GM18508 (cell line): Measurements from ENCODE around the gene KLC3.
"Not testable (repeated sequence)": the region's sequence is repeated elsewhere in the genome, so short reads cannot be mapped to it uniquely, and the experiment has no call there.

Experiments
- ATAC-seq: cut with Tn5 transposase; IDR thresholded peaks from one replicate; pipeline ENCODE4 v1.9.1; 2021; ENCODE audit warnings: moderate number of reproducible peaks; ENCODE audit not compliant: insufficient read depth, unreplicated experiment

The KLC3 gene

GRCh38 chr19:45314708-45315245 lies 25.8 kb upstream of the KLC3 start:
- ATAC-seq, result no peak

DNA sequence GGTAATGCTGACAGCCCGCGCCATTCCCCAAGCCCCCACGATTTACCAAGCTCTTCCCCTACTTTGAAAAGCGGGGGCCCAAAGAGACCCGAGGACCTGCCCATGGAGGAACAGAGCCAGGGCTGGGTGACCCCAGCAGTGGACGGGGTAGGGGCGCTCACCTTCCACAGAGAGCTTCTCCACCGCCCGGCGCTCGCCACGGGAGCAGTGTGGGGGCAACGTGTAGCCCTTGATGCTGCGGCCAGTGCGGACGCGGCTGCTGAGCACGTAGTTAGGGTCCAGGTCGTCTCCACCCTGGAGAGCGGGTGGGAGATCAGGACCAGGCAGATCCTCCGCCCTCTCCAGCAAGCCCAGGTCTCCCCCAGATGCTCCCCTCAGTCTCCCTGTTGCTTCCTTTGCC lies 25.2 kb upstream of the KLC3 start:
- no peak for ATAC-seq

- ATAC-seq, result no peak
These were observed 19.4 kb upstream of the KLC3 start for GRCh38 chr19:45320997-45321775.

DNA sequence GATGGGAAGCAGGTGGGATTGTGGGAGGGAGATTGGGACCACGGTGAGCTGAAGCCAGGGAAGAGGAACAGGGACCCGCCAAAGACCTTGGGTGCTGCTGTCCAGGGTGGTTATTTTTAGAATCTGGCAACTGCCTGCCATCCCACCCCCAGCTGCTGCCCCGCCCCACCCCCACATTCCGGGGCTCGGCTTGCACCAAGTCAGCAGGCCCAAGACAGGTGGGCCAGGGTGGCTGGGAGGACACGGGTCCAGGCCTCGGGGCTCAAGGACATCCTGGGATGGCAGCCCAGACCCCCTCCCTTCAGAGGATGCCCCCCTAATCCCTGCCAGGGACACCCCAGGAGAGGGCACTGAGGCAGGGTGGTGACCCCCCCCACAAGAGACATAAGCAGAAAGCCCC lies 18.7 kb upstream of the KLC3 start:
- ATAC-seq, result no peak

GRCh38 chr19:45322311-45322710 lies 18.2 kb upstream of the KLC3 start:
- no peak for ATAC-seq

DNA sequence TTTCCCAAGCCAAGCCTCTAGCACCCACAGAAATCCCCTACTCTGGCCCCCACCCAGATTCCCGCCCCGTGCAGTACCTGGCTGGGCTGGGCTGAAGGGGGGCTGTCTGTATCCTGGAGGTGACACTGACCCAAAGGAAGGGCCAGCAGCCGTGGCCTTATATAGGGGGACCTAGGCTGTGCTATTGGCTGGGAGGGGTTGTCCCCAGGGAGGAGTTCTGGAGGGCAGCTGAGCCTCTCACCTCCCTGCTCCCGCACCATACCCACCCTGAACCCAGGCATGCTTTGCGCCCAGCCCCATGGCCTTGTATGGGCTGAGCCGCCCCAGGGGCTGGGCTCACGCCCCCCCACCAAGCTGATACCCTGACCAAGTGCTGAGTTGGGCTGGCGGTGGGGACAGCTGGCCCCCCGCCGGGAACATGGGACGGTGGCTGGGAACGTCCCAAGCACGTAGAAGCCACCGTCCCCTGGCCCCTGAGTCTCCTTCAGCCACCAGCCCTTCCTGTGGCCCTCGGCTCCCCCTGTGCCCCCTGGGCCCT lies 17.7 kb upstream of the KLC3 start, which contains the start of gene CKM:
TSS of gene CKM (minus strand) at position 132 of the 538 bp plus-strand sequence. CDS start 3,162 bp downstream, outside the sequence.
- no peak for ATAC-seq

DNA sequence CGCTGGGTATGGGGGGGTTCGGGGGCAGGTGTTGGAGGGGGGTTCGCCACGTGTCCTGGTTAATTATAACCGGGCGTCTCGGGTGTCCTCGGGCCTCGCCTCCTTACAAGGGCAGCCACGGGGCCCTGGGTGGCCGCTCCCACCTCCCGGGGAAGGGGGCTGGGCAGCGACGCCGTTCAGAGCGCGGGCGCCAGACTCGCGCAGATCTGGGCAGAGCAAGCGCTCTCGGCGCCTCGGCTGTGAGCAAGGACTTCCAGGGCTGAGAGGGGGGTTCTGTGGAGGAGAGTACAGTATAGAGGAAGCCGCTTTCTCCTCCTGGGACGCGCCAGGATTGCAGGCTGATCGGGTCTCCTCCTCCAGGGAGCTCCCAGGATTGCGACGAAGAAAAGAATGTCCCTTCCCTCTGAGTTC lies 16.9 kb upstream of the KLC3 start:
- no peak for ATAC-seq

DNA sequence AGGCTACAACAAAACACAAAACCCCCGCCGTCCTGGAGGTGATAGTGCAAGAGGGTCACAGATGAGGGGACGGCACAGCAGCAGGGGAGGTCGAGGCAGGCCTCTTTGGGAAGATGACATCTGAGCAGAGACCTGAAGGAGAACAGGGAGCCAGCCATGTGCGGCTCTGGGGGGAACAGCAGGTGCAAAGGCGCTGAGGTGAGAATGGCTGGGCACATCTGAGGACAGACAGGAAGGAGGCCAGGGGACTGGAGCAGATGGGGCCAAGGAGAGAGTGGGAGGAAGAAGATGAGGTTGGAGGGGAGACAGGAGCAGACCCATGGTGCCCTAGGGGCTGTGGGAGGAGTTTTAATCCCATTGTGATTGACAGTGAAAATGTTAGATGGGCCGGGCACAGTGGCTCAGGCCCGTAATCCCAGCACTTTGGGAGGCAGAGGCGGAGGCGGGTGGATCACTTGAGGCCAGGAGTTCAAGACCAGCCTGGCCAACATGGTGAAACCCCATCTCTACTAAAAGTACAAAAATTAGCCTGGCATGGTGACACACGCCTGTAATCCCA lies 16.1 kb upstream of the KLC3 start:
- no peak for ATAC-seq

GRCh38 chr19:45327404-45328143 lies 13.0 kb upstream of the KLC3 start:
- no peak for ATAC-seq

- ATAC-seq, result no peak
These were observed 9.1 kb upstream of the KLC3 start for GRCh38 chr19:45331411-45331810.

DNA sequence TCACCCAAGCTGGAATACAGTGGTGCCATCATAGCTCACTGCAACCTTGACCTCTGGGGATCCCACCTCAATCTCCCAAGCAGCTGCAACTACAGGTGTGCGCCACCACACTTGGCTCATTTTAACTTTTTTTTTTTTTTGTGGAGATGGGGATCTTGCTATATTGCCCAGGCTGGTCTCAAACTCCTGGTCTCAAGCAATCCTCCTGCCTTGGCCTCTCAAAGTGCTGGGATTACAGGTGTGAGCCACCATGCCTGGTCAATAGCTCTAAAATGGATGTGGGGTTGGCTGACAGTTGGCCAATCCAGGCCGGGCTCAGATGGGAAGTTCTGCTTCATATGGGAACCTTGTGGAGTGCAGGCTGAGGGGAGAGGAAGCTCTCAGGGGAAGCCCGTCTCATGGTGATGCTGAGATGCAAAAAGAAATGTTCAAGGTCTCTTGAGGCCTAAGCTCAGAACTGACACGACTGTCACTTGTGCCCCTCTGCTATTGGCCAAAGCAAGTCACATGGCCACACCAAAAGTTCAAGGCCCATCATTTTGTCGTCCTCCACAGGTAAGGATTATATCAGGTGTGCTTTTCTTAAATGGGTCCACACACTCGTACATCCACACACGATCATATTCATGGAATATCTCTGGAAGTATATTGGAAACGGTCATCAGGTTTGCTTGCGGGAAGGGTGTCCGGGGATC lies 6.8 kb upstream of the KLC3 start:
- no peak for ATAC-seq

- not testable (repeated sequence) for ATAC-seq
These were observed 5.7 kb upstream of the KLC3 start for GRCh38 chr19:45334881-45335280.

GRCh38 chr19:45336696-45337251 lies 3.8 kb upstream of the KLC3 start:
- no peak for ATAC-seq

- no peak for ATAC-seq
These were observed 921 bp upstream of the KLC3 start for GRCh38 chr19:45339629-45340028.

- no peak for ATAC-seq
These were observed 426 bp downstream of the KLC3 start for GRCh38 chr19:45340899-45341453.

DNA sequence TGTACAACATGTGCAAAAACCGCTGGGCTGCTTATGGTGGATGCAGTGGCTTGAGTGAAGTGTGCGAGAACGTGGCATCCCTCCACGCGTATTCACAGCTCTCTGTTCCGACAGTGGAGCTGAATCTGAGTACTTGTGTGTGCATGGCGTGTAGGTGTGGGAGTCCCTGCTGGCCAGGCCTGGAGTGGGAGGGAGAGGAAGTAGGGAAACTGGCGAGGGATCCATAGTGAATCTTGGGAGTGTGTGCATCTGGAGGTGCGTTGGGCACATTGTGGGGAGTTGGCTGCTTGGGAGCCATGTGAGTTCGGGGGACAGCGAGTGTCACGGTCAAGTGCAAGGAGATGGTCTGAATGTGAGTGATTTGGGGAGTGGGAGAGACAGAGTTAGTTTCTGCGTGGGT lies 2.4 kb downstream of the KLC3 start:
- ATAC-seq, result no peak

DNA sequence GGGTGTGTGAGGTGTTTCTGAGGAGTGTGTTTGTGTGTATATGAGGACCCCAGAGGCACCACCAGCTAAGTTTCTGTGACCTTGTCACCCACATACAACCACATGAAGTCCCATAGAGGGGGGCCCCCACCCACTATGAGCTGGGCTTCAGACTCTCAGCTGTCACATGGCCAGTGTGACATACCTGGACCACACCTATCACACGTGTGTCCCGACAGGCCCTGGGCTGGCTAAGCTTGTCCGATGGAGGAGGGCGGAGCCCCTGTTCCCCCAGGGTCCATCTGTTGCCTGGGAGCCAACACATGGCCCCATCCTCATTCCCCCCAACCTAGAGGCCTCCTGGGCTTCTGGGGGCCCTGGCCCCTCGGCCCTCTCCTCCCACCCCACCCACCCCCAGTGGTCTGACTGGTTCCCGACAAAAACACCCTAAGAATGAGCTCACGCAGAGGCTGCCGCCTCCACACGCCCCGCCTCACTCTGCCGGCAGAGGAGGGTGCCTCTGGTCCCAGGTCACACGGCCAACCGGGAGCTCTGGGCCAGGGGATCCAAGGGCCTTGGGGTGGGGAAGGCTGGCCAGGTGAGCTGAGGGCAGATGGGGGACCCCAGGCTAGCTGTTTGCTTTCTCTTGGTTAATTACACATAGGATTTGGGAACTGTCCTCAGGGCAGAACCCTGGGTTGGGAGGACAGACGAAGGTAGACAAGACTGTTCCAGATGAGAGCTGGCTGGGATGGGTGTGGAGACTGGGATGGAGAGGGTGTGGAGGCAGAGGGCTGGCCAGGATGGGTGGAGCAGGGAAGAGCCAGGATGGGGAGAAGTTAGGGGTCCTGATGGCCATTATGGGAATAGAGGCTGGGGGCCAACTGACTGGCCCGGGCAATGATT lies 4.3 kb downstream of the KLC3 start:
- ATAC-seq, result no peak

DNA sequence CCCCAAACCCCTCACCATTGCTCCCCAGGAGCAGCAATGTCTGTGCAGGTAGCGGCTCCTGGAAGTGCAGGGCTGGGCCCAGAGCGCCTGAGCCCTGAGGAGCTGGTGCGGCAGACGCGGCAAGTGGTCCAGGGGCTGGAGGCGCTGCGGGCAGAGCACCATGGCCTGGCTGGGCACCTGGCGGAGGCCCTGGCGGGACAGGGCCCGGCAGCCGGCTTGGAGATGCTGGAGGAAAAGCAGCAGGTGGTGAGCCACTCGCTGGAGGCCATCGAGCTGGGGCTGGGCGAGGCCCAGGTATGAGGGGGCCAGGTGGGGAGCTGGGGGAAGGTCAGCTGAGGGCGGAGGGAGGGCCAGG lies 4.9 kb downstream of the KLC3 start:
- ATAC-seq, result no peak

DNA sequence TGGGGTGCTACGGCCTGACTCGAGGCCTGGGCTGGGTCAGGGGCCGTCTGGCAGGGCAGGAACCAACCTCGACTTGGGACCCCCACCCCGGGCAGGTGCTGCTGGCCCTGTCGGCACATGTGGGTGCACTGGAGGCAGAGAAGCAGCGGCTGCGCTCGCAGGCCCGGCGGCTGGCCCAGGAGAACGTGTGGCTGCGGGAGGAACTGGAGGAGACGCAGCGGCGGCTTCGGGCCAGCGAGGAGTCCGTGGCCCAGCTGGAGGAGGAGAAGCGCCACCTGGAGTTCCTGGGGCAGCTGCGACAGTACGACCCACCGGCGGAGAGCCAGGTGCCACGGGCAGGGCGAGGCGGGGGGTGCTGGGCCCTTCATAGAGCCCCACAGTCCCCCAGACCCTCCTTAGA lies 5.9 kb downstream of the KLC3 start:
- ATAC-seq, result no peak
